GM19372 (cell line): ENCODE results near the gene OR3A3.

ENCODE experiments used
- ATAC-seq: cut with Tn5 transposase; IDR thresholded peaks from one replicate; pipeline ENCODE4 v1.9.1; 2021; ENCODE audit warnings: mild to moderate bottlenecking, low read depth, moderate library complexity; ENCODE audit not compliant: unreplicated experiment

The OR3A3 gene

GRCh38 chr17:3469529-3469928 is 58.4 kb downstream of the OR3A3 start:
- no peak for ATAC-seq

GRCh38 chr17:3471599-3471998 is 60.4 kb downstream of the OR3A3 start, which contains the start of gene SPATA22:
Gene SPATA22, minus strand, starts transcription at chr17:3471819. Its CDS starts 2,494 bp downstream, at chr17:3469325.
- ATAC-seq: no peak

GRCh38 chr17:3472137-3472536 is 61.0 kb downstream of the OR3A3 start:
- no peak for ATAC-seq
